ENCODE data around the gene TAS1R2.

The TAS1R2 gene

DNA sequence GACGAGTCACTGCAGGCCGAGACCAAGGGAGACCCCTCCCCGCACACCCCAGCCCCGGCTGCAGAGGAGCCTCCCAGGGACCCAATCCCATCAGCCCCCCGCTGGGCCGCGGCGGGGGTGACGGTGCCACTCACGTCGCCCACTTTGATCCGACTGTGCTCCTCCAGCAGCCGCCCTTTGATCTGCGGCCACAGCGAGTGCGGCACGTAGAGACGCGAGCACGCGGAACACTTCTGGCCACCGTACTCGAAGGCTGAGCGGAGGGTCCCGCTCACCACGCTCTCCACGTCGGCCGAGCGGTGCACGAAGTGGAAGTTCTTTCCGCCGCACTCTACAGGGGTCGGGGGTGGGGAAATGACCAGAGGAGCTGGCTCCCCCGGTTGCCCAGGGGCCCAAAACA, 17.8 kb upstream of the TAS1R2 start:
- TF ChIP-seq FOXM1 (IDR thresholded peaks at IDR 0.05; ENCODE audit: borderline replicate concordance, low read depth) (no peak), MAX (IDR thresholded peaks at IDR 0.05) (no peak), NFIC (IDR thresholded peaks at IDR 0.05) (no peak), TAF1 (IDR thresholded peaks at IDR 0.05; ENCODE audit: low read depth) (no peak), CEBPB (IDR thresholded peaks at IDR 0.05) (no peak), RAD21 (IDR thresholded peaks at IDR 0.05; ENCODE audit: low read depth) (no peak)

DNA sequence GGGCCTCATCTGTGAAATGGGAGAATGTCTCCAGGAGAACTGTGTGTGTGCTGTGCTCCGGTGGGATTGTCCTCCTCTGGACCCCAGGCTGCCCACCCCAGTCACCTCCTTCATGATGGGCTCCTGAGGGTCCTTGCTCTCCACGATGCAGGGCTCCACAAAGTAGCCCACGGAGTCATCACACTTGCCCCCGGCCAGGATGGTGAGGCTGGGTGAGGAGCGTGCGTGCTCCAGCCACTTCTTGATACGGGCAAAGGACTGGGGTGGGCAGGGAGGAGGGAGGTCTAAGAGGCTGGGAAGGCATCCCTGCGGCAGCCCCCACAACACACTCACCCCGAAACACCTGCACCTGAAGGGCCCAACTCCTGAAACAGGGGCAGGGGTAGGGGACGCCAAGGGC, 16.8 kb upstream of the TAS1R2 start:
- TF ChIP-seq, protein P1, sequence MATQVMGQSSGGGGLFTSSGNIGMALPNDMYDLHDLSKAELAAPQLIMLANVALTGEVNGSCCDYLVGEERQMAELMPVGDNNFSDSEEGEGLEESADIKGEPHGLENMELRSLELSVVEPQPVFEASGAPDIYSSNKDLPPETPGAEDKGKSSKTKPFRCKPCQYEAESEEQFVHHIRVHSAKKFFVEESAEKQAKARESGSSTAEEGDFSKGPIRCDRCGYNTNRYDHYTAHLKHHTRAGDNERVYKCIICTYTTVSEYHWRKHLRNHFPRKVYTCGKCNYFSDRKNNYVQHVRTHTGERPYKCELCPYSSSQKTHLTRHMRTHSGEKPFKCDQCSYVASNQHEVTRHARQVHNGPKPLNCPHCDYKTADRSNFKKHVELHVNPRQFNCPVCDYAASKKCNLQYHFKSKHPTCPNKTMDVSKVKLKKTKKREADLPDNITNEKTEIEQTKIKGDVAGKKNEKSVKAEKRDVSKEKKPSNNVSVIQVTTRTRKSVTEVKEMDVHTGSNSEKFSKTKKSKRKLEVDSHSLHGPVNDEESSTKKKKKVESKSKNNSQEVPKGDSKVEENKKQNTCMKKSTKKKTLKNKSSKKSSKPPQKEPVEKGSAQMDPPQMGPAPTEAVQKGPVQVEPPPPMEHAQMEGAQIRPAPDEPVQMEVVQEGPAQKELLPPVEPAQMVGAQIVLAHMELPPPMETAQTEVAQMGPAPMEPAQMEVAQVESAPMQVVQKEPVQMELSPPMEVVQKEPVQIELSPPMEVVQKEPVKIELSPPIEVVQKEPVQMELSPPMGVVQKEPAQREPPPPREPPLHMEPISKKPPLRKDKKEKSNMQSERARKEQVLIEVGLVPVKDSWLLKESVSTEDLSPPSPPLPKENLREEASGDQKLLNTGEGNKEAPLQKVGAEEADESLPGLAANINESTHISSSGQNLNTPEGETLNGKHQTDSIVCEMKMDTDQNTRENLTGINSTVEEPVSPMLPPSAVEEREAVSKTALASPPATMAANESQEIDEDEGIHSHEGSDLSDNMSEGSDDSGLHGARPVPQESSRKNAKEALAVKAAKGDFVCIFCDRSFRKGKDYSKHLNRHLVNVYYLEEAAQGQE (IDR thresholded peaks at IDR 0.05; ENCODE audit: low read depth), result no peak
- TF ChIP-seq USF1 (IDR thresholded peaks at IDR 0.05), result no peak
- TF ChIP-seq ZBTB7A (IDR thresholded peaks at IDR 0.05; ENCODE audit: low read depth), result no peak
- no peak for TF ChIP-seq TAF1 (IDR thresholded peaks at IDR 0.05; ENCODE audit: low read depth)

GRCh38 chr1:18875796-18876128, 16.3 kb upstream of the TAS1R2 start:
- TF ChIP-seq TAF1 (IDR thresholded peaks at IDR 0.05; ENCODE audit: low read depth) (no peak), YY1 (IDR thresholded peaks at IDR 0.05; ENCODE audit: low read depth) (no peak), EP300 (IDR thresholded peaks at IDR 0.05; ENCODE audit: borderline replicate concordance) (no peak), EGR1 (IDR thresholded peaks at IDR 0.05) (no peak), ZBTB7A (IDR thresholded peaks at IDR 0.05; ENCODE audit: low read depth) (no peak), CEBPB (IDR thresholded peaks at IDR 0.05) (no peak), TCF12 (IDR thresholded peaks at IDR 0.05; ENCODE audit: low read depth) (no peak), RAD21 (IDR thresholded peaks at IDR 0.05; ENCODE audit: low read depth) (no peak), USF1 (IDR thresholded peaks at IDR 0.05) (no peak), NFIC (IDR thresholded peaks at IDR 0.05) (no peak), TEAD4 (IDR thresholded peaks at IDR 0.05) (no peak)
- TF ChIP-seq, protein P1 (IDR thresholded peaks at IDR 0.05; ENCODE audit: low read depth), result no peak

DNA sequence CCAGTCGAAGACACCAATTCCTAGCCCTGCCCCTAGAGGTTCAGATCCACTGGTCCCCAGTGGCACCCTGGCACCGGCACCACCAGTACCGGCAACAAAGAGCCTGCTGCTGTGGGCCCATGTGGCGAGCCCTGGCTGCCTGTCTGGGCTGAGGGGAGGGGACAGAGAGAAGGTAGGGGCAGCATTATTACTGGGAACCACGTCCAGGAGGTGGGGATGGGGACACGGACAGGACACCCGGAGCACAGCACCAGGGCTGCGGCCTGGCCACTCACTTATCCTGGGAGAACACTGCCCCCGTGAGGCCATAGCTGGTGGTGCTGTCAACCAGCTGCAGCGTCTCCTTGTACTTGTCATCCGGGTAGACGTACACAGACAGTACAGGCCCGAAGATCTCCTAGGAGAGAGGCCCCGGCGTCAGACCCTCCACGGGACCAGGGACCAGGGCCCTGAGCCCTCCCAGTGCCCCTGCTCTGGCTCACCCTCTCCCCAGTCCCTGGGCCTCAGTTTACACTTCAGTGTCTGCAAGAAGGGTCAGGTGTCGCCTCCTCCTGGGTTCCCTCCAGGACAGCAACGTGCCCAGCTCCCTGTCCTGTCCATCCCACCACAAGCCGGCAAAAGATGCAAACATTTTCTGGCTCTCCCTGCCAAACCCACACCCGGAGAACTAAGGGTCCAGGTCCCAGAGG, 15.8 kb upstream of the TAS1R2 start:
- TF ChIP-seq CEBPB (IDR thresholded peaks at IDR 0.05) (no peak), RAD21 (IDR thresholded peaks at IDR 0.05; ENCODE audit: low read depth) (peak; percentile 83)

- no peak for TF ChIP-seq TAF1 (IDR thresholded peaks at IDR 0.05; ENCODE audit: low read depth)
- no peak for TF ChIP-seq TEAD4 (IDR thresholded peaks at IDR 0.05)
- no peak for TF ChIP-seq USF1 (IDR thresholded peaks at IDR 0.05)
- no peak for TF ChIP-seq CEBPB (IDR thresholded peaks at IDR 0.05)
- no peak for TF ChIP-seq EGR1 (IDR thresholded peaks at IDR 0.05)
- TF ChIP-seq FOXM1 (IDR thresholded peaks at IDR 0.05; ENCODE audit: borderline replicate concordance, low read depth), result no peak
- TF ChIP-seq TCF12 (IDR thresholded peaks at IDR 0.05; ENCODE audit: low read depth), result no peak
- no peak for TF ChIP-seq YY1 (IDR thresholded peaks at IDR 0.05; ENCODE audit: low read depth)
- TF ChIP-seq MAX (IDR thresholded peaks at IDR 0.05), result no peak
- TF ChIP-seq, protein P1 (IDR thresholded peaks at IDR 0.05; ENCODE audit: low read depth), result no peak
- no peak for TF ChIP-seq CREB1 (IDR thresholded peaks at IDR 0.05; ENCODE audit: low read depth)
- TF ChIP-seq EP300 (IDR thresholded peaks at IDR 0.05; ENCODE audit: borderline replicate concordance), result no peak
Observed at GRCh38 chr1:18874600-18874999, 15.1 kb upstream of the TAS1R2 start.
